ENCODE results near the gene ZNHIT1. TPM values are rescaled to one million over a fixed set of nuclear protein-coding genes. Genes with fewer than 3 reads are reported as not detected.
"Not testable (repeated sequence)": the region's sequence is repeated elsewhere in the genome, so short reads cannot be mapped to it uniquely, and the experiment has no call there.

The ZNHIT1 gene
- polyA plus RNA-seq, 4 donors, result 56.5 to 84.1 (median 59.1) TPM

- no peak for DNase-seq (ENCODE audit: low read depth in 4 of 4, low spot score in 3 of 4)
These were observed 31.8 kb upstream of the ZNHIT1 start for GRCh38 chr7:101186194-101186593.

- DNase-seq (ENCODE audit: low read depth in 4 of 4, low spot score in 3 of 4), result no peak
These were observed 31.0 kb upstream of the ZNHIT1 start for GRCh38 chr7:101186844-101187428.

DNA sequence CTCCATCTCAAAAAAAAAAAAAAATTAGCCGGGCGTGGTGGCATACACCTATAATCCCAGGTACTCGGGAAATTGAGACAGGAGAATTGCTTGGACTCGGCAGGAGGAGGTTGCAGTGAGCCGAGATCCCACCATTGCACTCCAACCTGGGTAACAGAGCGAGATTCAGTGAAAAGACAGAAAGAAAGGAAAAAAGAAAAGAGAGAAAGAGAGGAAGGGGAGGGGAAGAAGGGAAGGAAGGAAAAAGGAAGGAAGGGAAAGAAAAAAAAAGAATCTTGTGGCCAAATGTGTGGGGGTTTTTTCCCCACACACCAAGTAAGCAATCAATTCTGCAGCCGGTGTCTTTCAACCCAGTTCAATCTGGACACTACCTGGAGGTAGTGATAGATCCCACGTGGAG lies 28.9 kb upstream of the ZNHIT1 start:
- DNase-seq (ENCODE audit: low read depth in 4 of 4, low spot score in 3 of 4), result no peak

DNA sequence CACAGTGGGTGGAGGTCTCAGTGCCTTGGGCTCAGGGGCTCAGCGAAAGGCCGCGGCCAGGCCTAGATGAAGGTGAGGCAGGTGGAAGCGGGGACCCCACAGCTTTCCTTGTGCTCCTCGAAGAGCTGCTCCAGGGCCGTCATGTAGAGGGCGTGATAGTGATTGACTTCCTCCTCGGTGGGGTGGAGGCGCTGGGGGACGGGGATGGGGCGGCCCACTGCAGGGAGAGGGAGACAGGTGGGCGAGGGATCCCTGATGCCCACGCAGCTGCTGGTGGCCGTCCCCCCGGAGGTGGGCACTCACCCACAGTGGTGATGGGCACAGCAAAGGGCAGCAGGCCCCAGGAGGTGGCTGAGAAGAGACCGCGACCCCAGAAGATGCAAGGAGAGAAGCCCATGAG lies 22.1 kb upstream of the ZNHIT1 start:
- no peak for DNase-seq (ENCODE audit: low read depth in 4 of 4, low spot score in 3 of 4)

DNA sequence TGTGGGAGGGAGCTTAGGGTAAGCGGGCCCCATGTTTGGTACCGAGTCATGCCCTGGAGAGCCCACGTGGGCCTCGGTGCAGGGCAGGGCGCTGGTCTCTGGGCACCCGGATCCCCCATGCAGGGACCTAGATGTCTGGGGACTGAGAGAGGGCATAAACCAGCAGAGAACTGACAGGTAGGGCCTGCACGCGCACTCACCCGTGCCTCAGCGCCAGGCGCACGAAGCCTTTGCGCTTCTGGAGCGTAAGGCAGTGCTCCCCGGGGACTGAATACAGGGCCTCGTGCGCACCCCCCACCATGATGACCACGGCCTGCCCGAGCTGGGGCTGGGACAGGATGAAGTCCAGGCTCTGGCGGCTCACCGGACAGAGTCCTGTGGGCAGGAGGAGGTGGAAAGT lies 20.0 kb upstream of the ZNHIT1 start:
- no peak for DNase-seq (ENCODE audit: low read depth in 4 of 4, low spot score in 3 of 4)

- no peak for DNase-seq (ENCODE audit: low read depth in 4 of 4, low spot score in 3 of 4)
These were observed 19.5 kb upstream of the ZNHIT1 start for GRCh38 chr7:101198476-101198875.

- DNase-seq (ENCODE audit: low read depth in 4 of 4, low spot score in 3 of 4), result not testable (repeated sequence)
These were observed 18.4 kb upstream of the ZNHIT1 start for GRCh38 chr7:101199522-101199921.

- DNase-seq (ENCODE audit: low read depth in 4 of 4, low spot score in 3 of 4), result no peak
These were observed 17.5 kb upstream of the ZNHIT1 start for GRCh38 chr7:101200504-101200861.

- no peak for DNase-seq (ENCODE audit: low read depth in 4 of 4, low spot score in 3 of 4)
These were observed 16.9 kb upstream of the ZNHIT1 start, which contains the start of gene MOGAT3 for GRCh38 chr7:101200862-101201599. TSS of gene MOGAT3 (minus strand) at chr7:101201036. CDS start at chr7:101200854, 182 bp downstream.

DNA sequence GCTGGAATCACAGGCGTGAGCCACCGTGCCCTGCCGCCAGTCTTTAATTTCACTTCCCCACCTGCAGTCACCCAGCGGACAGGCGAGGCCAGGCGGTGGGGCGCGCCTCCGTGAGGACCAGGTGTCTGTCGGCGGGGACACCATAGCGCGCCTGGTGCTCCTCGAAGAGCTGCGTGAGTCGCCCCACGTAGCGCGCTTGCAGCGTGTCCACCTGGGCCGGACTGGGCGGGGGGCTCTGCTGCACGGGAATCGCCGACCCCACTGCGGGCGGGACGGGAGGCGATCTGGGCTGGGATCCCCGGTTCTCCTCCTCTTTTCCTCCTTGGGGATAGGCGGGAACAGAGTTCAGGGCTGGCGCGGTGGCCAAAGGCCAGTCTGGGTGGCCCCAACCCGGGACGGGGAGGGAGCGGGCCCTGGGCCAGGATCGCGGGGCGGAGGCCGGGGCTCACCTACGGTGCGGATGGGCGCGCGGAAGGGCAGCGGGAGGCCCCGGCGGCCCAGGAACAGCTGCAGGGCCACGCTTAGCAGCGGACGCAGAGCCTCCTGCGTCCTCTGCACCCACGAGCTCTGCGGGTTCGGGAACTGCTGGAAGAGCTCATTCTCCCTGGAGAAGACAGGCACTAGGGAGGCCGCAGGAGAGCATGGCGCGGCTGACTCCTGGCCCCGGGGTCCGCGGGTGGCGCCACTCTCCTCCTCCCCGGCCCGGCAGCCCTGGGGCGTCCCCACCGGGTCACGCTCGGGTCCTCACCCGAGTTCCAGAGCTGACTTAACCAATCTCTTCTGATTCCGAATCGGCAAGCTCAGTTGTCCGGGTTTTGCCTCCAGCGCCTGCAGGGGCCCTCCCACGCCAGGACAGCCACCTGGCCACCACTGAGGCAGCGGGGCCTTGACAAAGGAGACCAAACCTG lies 16.0 kb upstream of the ZNHIT1 start:
- DNase-seq (ENCODE audit: low read depth in 4 of 4, low spot score in 3 of 4), result no peak

DNA sequence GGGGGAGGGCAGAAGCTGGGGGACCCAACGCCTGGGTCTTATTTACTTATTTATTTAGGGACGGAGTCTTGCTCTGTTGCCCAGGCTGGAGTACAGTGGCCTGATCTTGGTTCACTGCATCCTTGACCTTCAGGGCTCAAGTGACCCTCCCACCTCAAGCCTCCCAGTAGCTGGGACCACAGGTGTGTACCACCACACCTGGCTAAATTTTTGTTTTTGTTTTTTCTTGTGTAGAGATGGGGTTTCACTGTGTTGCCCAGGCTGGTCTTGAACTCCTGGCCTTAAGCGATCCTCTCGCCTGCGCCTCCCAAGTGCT lies 15.4 kb upstream of the ZNHIT1 start:
- DNase-seq (ENCODE audit: low read depth in 4 of 4, low spot score in 3 of 4), result no peak

GRCh38 chr7:101203740-101204738 lies 13.9 kb upstream of the ZNHIT1 start:
- DNase-seq (ENCODE audit: low read depth in 4 of 4, low spot score in 3 of 4), result not testable (repeated sequence)

DNA sequence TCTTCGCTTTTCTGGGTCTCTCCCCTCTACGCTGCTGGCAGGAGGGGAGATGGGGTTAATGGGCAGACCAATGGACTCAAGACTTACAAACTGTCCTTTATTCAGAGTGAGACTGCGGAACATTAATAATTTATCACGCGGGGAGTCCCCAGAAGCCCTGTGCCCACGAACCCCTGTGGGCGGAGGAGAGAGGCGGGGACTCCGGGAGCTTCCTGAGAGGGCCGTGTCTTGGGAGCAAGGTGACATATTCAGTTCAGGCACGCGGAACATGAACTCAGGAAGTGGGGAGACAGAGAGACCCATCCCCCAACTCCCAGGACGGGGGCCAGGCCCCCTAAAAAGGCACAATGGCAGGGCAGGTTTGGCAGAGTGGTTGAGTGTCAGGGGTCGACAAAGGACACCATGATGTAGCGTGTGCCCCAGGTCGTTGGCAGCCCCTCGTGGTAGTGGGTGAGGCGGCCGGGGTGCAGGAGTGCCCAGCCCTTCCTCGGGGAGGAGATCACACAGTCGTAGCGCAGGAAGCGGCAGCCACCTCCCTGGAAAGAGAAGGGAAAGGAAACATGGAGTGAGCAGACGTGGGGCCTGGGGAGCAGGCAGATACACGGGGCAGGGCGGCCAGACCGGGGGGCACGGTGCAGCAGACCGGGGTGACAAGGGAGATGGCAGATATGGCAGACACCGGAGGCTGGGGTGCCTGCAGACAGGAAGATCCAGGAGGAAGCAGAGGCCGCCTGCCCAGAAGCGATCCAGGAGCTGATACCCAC lies 11.9 kb upstream of the ZNHIT1 start:
- no peak for DNase-seq (ENCODE audit: low read depth in 4 of 4, low spot score in 3 of 4)

- DNase-seq (ENCODE audit: low read depth in 4 of 4, low spot score in 3 of 4), result no peak
These were observed 11.3 kb upstream of the ZNHIT1 start for GRCh38 chr7:101206665-101207042.

- DNase-seq (ENCODE audit: low read depth in 4 of 4, low spot score in 3 of 4), result no peak
These were observed 10.5 kb upstream of the ZNHIT1 start for GRCh38 chr7:101207459-101207858.

- no peak for DNase-seq (ENCODE audit: low read depth in 4 of 4, low spot score in 3 of 4)
These were observed 9.2 kb upstream of the ZNHIT1 start for GRCh38 chr7:101208794-101209193.

GRCh38 chr7:101210143-101210542 lies 7.8 kb upstream of the ZNHIT1 start:
- DNase-seq (ENCODE audit: low read depth in 4 of 4, low spot score in 3 of 4), result no peak

DNA sequence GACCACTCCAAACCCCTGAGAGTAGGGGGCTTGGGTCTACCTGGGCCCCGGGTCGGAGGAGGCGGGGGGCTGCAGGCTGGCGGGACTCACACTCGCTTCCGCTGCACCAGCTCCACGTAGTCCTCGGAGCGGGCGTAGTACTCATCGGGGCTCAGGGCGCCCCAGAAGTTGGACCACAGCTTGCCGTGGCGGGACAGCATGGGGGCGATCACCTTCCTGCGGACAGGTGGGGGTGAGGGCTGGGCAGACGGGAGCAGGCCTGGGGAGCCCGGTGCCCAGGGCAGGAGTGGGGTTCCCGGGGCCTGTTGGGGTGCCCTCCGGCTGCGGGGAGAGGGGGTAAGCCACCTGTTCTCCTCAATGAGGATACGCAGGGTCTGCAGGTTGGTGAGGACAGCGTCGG lies 6.5 kb upstream of the ZNHIT1 start:
- DNase-seq (ENCODE audit: low read depth in 4 of 4, low spot score in 3 of 4), result no peak

DNA sequence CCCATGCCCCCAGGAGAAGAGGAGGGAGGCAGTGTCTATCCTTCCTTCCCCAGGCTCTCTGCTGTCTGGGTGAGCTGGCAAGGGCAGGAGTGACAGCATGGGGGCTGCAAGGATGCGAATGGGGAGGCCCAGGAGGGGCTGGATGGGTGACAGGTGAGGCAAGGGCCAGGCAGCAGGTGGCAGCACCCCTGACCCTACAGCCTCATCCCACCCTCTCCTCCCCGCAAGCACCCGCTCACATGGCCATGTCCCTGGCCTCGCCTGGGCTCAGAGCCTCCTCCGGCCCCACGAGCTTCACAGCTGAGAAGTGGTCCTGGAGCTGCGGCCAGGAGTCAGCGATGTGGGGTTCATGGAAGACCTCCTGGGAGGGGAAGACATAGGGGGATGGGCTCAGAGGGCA lies 6.0 kb upstream of the ZNHIT1 start:
- no peak for DNase-seq (ENCODE audit: low read depth in 4 of 4, low spot score in 3 of 4)

Data from right renal pelvis (tissue), 4 donors.